BJ (cell line): Measurements from ENCODE around the gene EDNRA. TPM values are rescaled to one million over a fixed set of nuclear protein-coding genes. Genes with fewer than 3 reads are reported as not detected.

ENCODE experiments used
- CTCF ChIA-PET: fragments of 350-600 bp; formaldehyde crosslinking; extraction: SDS; loops from one replicate; lab custom pipeline; 2021; ENCODE audit warnings: antibody characterized with exemption, inconsistent platforms; lab: Yijun Ruan, JAX
- POLR2A ChIA-PET: fragments of 300-600 bp; sonication (Branson Sonifier 250); formaldehyde crosslinking; extraction: SDS; loops from one replicate; lab custom pipeline; 2021; ENCODE audit warnings: antibody characterized with exemption; lab: Charles Lee
- DNase-seq: peaks from one replicate; pipeline ENCODE4 v3.0.0-alpha.2; 2011; ENCODE audit warnings: low read depth
- H3K27me3 ChIP-seq: 2 replicates; pipeline ENCODE4 v1.6.0; 2011; ENCODE audit warnings: low read length; ENCODE audit not compliant: control insufficient read depth, insufficient read depth
- H3K36me3 ChIP-seq: 2 replicates; pipeline ENCODE4 v1.5.1; 2011; ENCODE audit warnings: low read length; ENCODE audit not compliant: control insufficient read depth, insufficient read depth
- H3K4me3 ChIP-seq: 2 replicates; pipeline ENCODE4 v1.5.1; 2011; ENCODE audit warnings: low read depth, mild to moderate bottlenecking, control low read depth, low read length
- CTCF ChIP-seq: IDR thresholded peaks from 2 replicates; pipeline ENCODE4 v1.5.1; 2011; ENCODE audit warnings: low read depth, mild to moderate bottlenecking, control low read depth, inconsistent platforms, low read length, moderate library complexity; ENCODE audit not compliant: insufficient read depth
- polyA plus RNA-seq: library from polyadenylated mRNA; depleted of rRNA; stranded (reverse); fragments of >200 nt; gene quantifications from 2 replicates; pipeline ENCODE4 v1.2.3, GENCODE V29; 2011

Gene EDNRA
- polyA plus RNA-seq, 1 experiment = 7.6 TPM

DNA sequence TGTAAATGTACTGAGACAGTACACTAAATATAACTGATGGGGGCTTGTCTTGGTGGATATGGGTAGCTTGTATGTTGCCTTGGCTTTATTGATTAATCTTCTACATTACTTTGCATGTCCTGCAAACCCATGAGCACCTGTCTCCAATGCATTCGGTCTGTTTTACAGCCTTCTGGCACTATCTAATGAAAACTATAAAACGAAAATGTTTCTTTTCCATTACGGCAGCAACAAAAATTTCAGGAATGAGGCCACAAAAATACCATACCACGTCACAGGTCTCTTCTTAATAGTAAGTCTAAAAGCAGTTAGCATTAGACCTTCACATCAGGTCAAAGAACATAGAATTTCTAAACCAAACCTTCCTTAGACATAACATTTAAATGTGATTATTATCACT lies 49.8 kb downstream of the EDNRA start:
- no peak for TF ChIP-seq CTCF
- H3K27me3 ChIP-seq = no peaks in the 10 kb centered on the region
- H3K36me3 ChIP-seq = no peaks in the 10 kb centered on the region
- no peak for DNase-seq
- H3K4me3 ChIP-seq = no peak overlapping the region
- CTCF ChIA-PET = no interaction called here
- POLR2A ChIA-PET = no interaction called here

GRCh38 chr4:147532896-147533295 lies 52.0 kb downstream of the EDNRA start:
- Histone ChIP-seq H3K36me3 (no peaks in the 10 kb centered on the region), H3K4me3 (no peak overlapping the region), H3K27me3 (no peaks in the 10 kb centered on the region)
- no peak for DNase-seq
- ChIA-PET CTCF (interaction anchor here (0.7 to 1.1 kb wide), 3 partner anchors 8 to 14 kb away, joined by 3 to 4 read pairs (median 3); no protein-coding TSS in a partner anchor), POLR2A (no interaction called here)
- no peak for TF ChIP-seq CTCF

DNA sequence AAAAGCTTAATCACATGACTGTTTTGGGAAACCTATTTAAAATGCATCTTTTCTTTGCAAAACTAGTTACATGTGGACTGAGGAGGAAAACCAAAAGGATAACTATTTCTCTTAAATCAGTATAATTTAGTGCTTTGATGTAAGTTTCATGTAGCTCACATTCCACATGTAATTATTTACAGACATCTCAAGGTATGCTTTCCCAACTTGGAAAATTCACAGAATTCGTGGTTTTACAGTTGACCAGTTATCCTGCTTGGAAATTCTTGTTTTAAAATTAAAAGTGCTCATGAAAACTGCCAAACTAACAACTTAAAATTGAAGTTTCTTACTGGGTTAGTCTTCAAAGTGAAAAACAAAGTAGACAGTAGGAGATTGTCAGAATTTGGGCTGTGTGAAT lies 52.4 kb downstream of the EDNRA start:
- ChIA-PET POLR2A (no interaction called here), CTCF (interaction anchor here (0.7 to 1.1 kb wide), 3 partner anchors 8 to 15 kb away, joined by 3 to 4 read pairs (median 3); no protein-coding TSS in a partner anchor)
- Histone ChIP-seq H3K4me3 (no peak overlapping the region), H3K27me3 (no peaks in the 10 kb centered on the region), H3K36me3 (no peaks in the 10 kb centered on the region)
- no peak for TF ChIP-seq CTCF
- DNase-seq = no peak

GRCh38 chr4:147535124-147535523 lies 54.2 kb downstream of the EDNRA start:
- TF ChIP-seq CTCF = no peak
- Histone ChIP-seq H3K4me3 (no peak overlapping the region), H3K27me3 (no peaks in the 10 kb centered on the region), H3K36me3 (no peaks in the 10 kb centered on the region)
- ChIA-PET POLR2A (no interaction called here), CTCF (no interaction called here)
- no peak for DNase-seq

- Histone ChIP-seq H3K27me3 (no peaks in the 10 kb centered on the region), H3K4me3 (no peak overlapping the region), H3K36me3 (no peaks in the 10 kb centered on the region)
- ChIA-PET POLR2A (no interaction called here), CTCF (no interaction called here)
- TF ChIP-seq CTCF = no peak
- no peak for DNase-seq
These were observed 57.8 kb downstream of the EDNRA start for GRCh38 chr4:147538711-147539110.
